GM12878 (cell line): Measurements from ENCODE around the gene LAMA5. TPM values are rescaled to one million over a fixed set of nuclear protein-coding genes. Genes with fewer than 3 reads are reported as not detected.

Experiments used
- ATAC-seq: fragments of 200-7000 bp; cut with Tn5 transposase; 3 replicates; pipeline ENCODE4 v1.9.1; 2020; ENCODE audit warnings: mild to moderate bottlenecking, moderate library complexity
- BruUV-seq: library from RNA; stranded (reverse); fragments of 400-500 nt; replicated peaks from 2 replicates; lab custom pipeline; 2021; lab: Mats Ljungman, UMichigan
- CTCF ChIA-PET: fragments of 300-600 bp; sonication (Branson Sonifier 250); formaldehyde crosslinking; extraction: SDS; loops from one replicate; lab custom pipeline; 2021; ENCODE audit warnings: inconsistent platforms; lab: Yijun Ruan, JAX
- POLR2A ChIA-PET: fragments of 350-600 bp; formaldehyde crosslinking; extraction: SDS; loops from one replicate; lab custom pipeline; 2021; ENCODE audit warnings: inconsistent platforms; lab: Charles Lee
- RAD21 ChIA-PET: fragments of 300-600 bp; sonication (Branson Sonifier 250); formaldehyde crosslinking; loops from one replicate; lab custom pipeline; 2023; ENCODE audit warnings: antibody characterized with exemption; ENCODE audit not compliant: unreplicated experiment; lab: Charles Lee
- SMC1A ChIA-PET: fragments of 300-600 bp; sonication (Branson Sonifier 250); formaldehyde crosslinking; loops from one replicate; lab custom pipeline; 2023; ENCODE audit not compliant: unreplicated experiment, uncharacterized antibody; lab: Charles Lee
- DNase-seq: peaks from one replicate; pipeline ENCODE4 v3.0.0-alpha.2; 2011; ENCODE audit warnings: low read depth, low spot score
- FAIRE-seq: peaks from 3 replicates; lab custom pipeline; 2011; peaks lifted over from hg19 to GRCh38; lab: Jason Lieb, UNC
- H2AFZ ChIP-seq: 2 replicates; pipeline ENCODE4 v1.6.0; 2011; ENCODE audit warnings: low read depth, low read length, control low read depth; ENCODE audit not compliant: control insufficient read depth
- H3K27ac ChIP-seq: 2 replicates; pipeline ENCODE4 v1.5.1; 2011; ENCODE audit warnings: control low read depth; ENCODE audit not compliant: control insufficient read depth, insufficient read depth
- H3K27me3 ChIP-seq, 2 experiments: replicated peaks in 1 of 2; 2 replicates each; pipeline versions ENCODE4 v1.6.0 to v1.6.1; 2011; ENCODE audit warnings: low read length in 1 of 2; ENCODE audit not compliant: control insufficient read depth in 2 of 2, insufficient read depth in 2 of 2
- H3K36me3 ChIP-seq, 2 experiments: 2 replicates each; pipeline ENCODE4 v1.5.1; 2011; ENCODE audit warnings: low read length in 1 of 2; ENCODE audit not compliant: control insufficient read depth in 2 of 2, insufficient read depth in 2 of 2
- H3K4me1 ChIP-seq: 2 replicates; pipeline ENCODE4 v1.6.1; 2011; ENCODE audit warnings: mild to moderate bottlenecking, low read length, moderate library complexity, mixed read lengths; ENCODE audit not compliant: control insufficient read depth, insufficient read depth
- H3K4me2 ChIP-seq: 2 replicates; pipeline ENCODE4 v1.6.0; 2011; ENCODE audit warnings: control low read depth; ENCODE audit not compliant: control insufficient read depth, insufficient read depth
- H3K4me3 ChIP-seq: fragments of 200-600 bp; sonication (generic); 2 replicates; pipeline ENCODE4 v1.5.1; 2016
- H3K79me2 ChIP-seq: 2 replicates; pipeline ENCODE4 v1.6.0; 2011; ENCODE audit warnings: low read length; ENCODE audit not compliant: control insufficient read depth, insufficient read depth
- H3K9ac ChIP-seq: 2 replicates; pipeline ENCODE4 v1.8.0; 2011; ENCODE audit warnings: low read length, control low read depth, mixed read lengths; ENCODE audit not compliant: control insufficient read depth, insufficient read depth
- H3K9me3 ChIP-seq: replicated peaks from 3 replicates; pipeline ENCODE4 v1.5.1; 2011; ENCODE audit warnings: mild to moderate bottlenecking, low read length; ENCODE audit not compliant: control insufficient read depth, insufficient read depth
- H4K20me1 ChIP-seq: 2 replicates; pipeline ENCODE4 v1.6.0; 2011; ENCODE audit not compliant: control insufficient read depth, insufficient read depth
- ATF7 ChIP-seq: fragments of 450-650 bp; IDR thresholded peaks from 2 replicates; pipeline ENCODE4 v1.6.1; 2016; ENCODE audit warnings: low read depth, mild to moderate bottlenecking
- FOXK2 ChIP-seq: fragments of 450-650 bp; IDR thresholded peaks from 2 replicates; pipeline ENCODE4 v1.6.1; 2017; ENCODE audit warnings: mild to moderate bottlenecking, moderate library complexity
- FOXM1 ChIP-seq: IDR thresholded peaks from 2 replicates; pipeline ENCODE4 v1.6.1; 2012; ENCODE audit warnings: low read depth, mild to moderate bottlenecking, inconsistent platforms, low read length, moderate library complexity
- GABPA ChIP-seq: IDR thresholded peaks from 2 replicates; pipeline ENCODE4 v1.6.1; 2014; ENCODE audit warnings: antibody characterized with exemption, low read depth, mild to moderate bottlenecking, inconsistent platforms
- IKZF2 ChIP-seq, 2 experiments: fragments of 450-650 bp; IDR thresholded peaks; 2 replicates each; pipeline ENCODE4 v1.6.1; 2017; ENCODE audit warnings: mild to moderate bottlenecking in 2 of 2, moderate library complexity in 2 of 2
- KAT2A ChIP-seq: conservative IDR thresholded peaks from 2 replicates; pipeline ENCODE4 v1.6.1; 2011; ENCODE audit warnings: low read depth, low read length; ENCODE audit not compliant: control insufficient read depth
- MEF2A ChIP-seq: IDR thresholded peaks from 2 replicates; pipeline ENCODE4 v1.6.1; 2011; ENCODE audit warnings: low read depth, mild to moderate bottlenecking, low read length, moderate library complexity; ENCODE audit not compliant: insufficient read depth
- PML ChIP-seq: IDR thresholded peaks from 2 replicates; pipeline ENCODE4 v1.6.1; 2012; ENCODE audit warnings: low read length, inconsistent platforms
- RELA ChIP-seq: fragments of 450-650 bp; IDR thresholded peaks from 2 replicates; pipeline ENCODE4 v1.8.0; 2014; ENCODE audit warnings: borderline replicate concordance; ENCODE audit not compliant: partially characterized antibody
- SRF ChIP-seq, 2 experiments: IDR thresholded peaks; 2 replicates each; pipeline ENCODE4 v1.6.1; 2011; ENCODE audit warnings: low read depth in 2 of 2, low read length in 2 of 2, mild to moderate bottlenecking in 1 of 2, moderate library complexity in 1 of 2
- WRNIP1 ChIP-seq: IDR thresholded peaks from 2 replicates; pipeline ENCODE4 v1.6.1; 2011; ENCODE audit warnings: low read depth, low read length, improper control_type of control experiment, borderline replicate concordance
- WGBS: methylation state at CpG from one replicate; pipeline ENCODE4 v1.1.6; 2016; ENCODE audit warnings: low lambda C conversion rate; ENCODE audit not compliant: insufficient replicate concordance, insufficient coverage; ENCODE audit errors: missing lambda C conversion rate; 5-methylcytosine and 5-hydroxymethylcytosine counted together
- in situ Hi-C: fragments of 300-500 bp; cut with MboI; formaldehyde crosslinking; loops from 9 replicates; pipeline ENCODE4 v1.14.3; 2018; ENCODE audit warnings: mixed read lengths
- intact Hi-C: fragments of 100-400 bp; cut with micrococcal nuclease; formaldehyde crosslinking; loops from one replicate; pipeline ENCODE4 v1.14.2; 2022; ENCODE audit not compliant: unreplicated experiment
- polyA plus RNA-seq, 11 experiments: library from polyadenylated mRNA; depleted of rRNA in 4 of 11; unstranded in 6 of 11; stranded (reverse) in 5 of 11; fragments of >200 nt; fragmentation: Nextera tagmentation in 4 of 11; fragmentation: Illumina TruSeq in 1 of 11; extraction: Ambion mirVana in 4 of 11; extraction: Trizol in 1 of 11; gene quantifications; 1 replicate in 1 of 11; 2 replicates in 10 of 11; pipeline versions ENCODE4 v1.2.1 to v1.2.3, GENCODE V29; 2011 to 2016; ENCODE audit warnings: inconsistent platforms in 2 of 11, missing spikeins in 2 of 11, low read depth in 1 of 11
- total RNA-seq, 4 experiments: library from RNA; depleted of rRNA in 3 of 4; stranded (reverse); fragments of >200 nt in 3 of 4; fragmentation: Illumina TruSeq in 1 of 4; extraction: Trizol in 1 of 4; gene quantifications; 2 replicates each; pipeline versions ENCODE4 v1.2.1 to v1.2.3, GENCODE V29; 2013 to 2021
- TF ChIP-seq, protein P1 (sequence below): fragments of 450-650 bp; IDR thresholded peaks from 2 replicates; pipeline ENCODE4 v1.6.1; 2017; ENCODE audit warnings: mild to moderate bottlenecking, moderate library complexity
- TF ChIP-seq, protein P2 (sequence below): fragments of 450-650 bp; IDR thresholded peaks from 2 replicates; pipeline ENCODE4 v1.6.1; 2017; ENCODE audit warnings: mild to moderate bottlenecking, low read depth, inconsistent platforms; ENCODE audit not compliant: poor library complexity, severe bottlenecking

The LAMA5 gene
- total and polyA plus RNA-seq, 10 of the 15 experiments (the other 5 are each of a cell fraction or from before 2014, with no cell fraction given) = 0.09 to 3.1 (median 1.6) TPM; not detected in 3

GRCh38 chr20:62345681-62346370, 21.3 kb downstream of the LAMA5 start (continued):
- TF ChIP-seq, protein P1, sequence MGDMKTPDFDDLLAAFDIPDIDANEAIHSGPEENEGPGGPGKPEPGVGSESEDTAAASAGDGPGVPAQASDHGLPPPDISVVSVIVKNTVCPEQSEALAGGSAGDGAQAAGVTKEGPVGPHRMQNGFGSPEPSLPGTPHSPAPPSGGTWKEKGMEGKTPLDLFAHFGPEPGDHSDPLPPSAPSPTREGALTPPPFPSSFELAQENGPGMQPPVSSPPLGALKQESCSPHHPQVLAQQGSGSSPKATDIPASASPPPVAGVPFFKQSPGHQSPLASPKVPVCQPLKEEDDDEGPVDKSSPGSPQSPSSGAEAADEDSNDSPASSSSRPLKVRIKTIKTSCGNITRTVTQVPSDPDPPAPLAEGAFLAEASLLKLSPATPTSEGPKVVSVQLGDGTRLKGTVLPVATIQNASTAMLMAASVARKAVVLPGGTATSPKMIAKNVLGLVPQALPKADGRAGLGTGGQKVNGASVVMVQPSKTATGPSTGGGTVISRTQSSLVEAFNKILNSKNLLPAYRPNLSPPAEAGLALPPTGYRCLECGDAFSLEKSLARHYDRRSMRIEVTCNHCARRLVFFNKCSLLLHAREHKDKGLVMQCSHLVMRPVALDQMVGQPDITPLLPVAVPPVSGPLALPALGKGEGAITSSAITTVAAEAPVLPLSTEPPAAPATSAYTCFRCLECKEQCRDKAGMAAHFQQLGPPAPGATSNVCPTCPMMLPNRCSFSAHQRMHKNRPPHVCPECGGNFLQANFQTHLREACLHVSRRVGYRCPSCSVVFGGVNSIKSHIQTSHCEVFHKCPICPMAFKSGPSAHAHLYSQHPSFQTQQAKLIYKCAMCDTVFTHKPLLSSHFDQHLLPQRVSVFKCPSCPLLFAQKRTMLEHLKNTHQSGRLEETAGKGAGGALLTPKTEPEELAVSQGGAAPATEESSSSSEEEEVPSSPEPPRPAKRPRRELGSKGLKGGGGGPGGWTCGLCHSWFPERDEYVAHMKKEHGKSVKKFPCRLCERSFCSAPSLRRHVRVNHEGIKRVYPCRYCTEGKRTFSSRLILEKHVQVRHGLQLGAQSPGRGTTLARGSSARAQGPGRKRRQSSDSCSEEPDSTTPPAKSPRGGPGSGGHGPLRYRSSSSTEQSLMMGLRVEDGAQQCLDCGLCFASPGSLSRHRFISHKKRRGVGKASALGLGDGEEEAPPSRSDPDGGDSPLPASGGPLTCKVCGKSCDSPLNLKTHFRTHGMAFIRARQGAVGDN = no peak
- TF ChIP-seq PML (no peak), WRNIP1 (no peak), SRF (IDR thresholded peaks at IDR 0.05; ENCODE audit: low read depth in 2 of 2, low read length in 2 of 2) (no peak), MEF2A (no peak), FOXK2 (no peak)

- Histone ChIP-seq H3K27ac (no peak overlapping the region), H3K79me2 (no peaks in the 10 kb centered on the region), H3K4me1 (peaks cover 9% of the 10 kb centered on the region), H2AFZ (no peak overlapping the region), H3K4me3 (no peak overlapping the region), H3K9ac (no peak overlapping the region), H3K36me3 (no peaks in the 10 kb centered on the region), H3K4me2 (no peak overlapping the region), H3K9me3 (peaks cover 3% of the 10 kb centered on the region), H4K20me1 (no peaks in the 10 kb centered on the region), H3K27me3 (no peaks in the 10 kb centered on the region)
- DNase-seq (no peak), ATAC-seq (no peak), FAIRE-seq (no peak)
- RAD21 ChIA-PET = no interaction called here
- intact Hi-C loops (loop anchor here (5.0 kb wide), 1 partner anchor 38 kb away; no protein-coding TSS in a partner anchor), in situ Hi-C loops (no loop called here)
- POLR2A ChIA-PET = no interaction called here
- no TSS peak for BruUV-seq
- WGBS = 42% methylated on average over 10 of the region's 10 CpGs
- SMC1A ChIA-PET = no interaction called here
- CTCF ChIA-PET = no interaction called here
- TF ChIP-seq ATF7 (no peak), FOXM1 (no peak), KAT2A (no peak), RELA (no peak), GABPA (no peak), IKZF2 (IDR thresholded peaks at IDR 0.05) (no peak)
- TF ChIP-seq, protein P2, sequence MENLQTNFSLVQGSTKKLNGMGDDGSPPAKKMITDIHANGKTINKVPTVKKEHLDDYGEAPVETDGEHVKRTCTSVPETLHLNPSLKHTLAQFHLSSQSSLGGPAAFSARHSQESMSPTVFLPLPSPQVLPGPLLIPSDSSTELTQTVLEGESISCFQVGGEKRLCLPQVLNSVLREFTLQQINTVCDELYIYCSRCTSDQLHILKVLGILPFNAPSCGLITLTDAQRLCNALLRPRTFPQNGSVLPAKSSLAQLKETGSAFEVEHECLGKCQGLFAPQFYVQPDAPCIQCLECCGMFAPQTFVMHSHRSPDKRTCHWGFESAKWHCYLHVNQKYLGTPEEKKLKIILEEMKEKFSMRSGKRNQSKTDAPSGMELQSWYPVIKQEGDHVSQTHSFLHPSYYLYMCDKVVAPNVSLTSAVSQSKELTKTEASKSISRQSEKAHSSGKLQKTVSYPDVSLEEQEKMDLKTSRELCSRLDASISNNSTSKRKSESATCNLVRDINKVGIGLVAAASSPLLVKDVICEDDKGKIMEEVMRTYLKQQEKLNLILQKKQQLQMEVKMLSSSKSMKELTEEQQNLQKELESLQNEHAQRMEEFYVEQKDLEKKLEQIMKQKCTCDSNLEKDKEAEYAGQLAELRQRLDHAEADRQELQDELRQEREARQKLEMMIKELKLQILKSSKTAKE = no peak
Measured at GRCh38 chr20:62344782-62345181, 22.3 kb downstream of the LAMA5 start.
